Measurements from ENCODE around the gene PDIA5.
A peak's percentile ranks its signal among the peaks of the same experiment; 100 is the strongest.

Gene PDIA5

DNA sequence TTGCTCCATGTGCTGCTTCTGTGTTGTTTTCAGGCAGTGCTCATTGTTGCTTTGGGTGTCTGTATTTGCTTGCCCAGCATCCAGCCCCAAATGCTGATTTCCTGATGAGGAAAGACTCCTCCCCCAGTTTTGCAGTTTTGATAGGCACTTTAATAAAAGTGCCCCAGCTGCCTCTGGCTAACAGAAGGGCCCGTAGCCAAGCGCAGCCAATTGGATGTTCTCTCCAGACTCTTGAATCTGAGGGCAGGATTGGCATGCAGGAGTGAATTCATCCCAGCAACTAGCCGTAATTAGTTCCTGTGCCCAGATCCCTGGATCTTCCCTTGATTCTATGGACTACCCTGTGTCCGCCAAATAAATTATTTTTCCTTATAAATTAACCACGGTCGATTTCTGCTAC lies 24.4 kb upstream of the PDIA5 start:
- DNase-seq = no peak

DNA sequence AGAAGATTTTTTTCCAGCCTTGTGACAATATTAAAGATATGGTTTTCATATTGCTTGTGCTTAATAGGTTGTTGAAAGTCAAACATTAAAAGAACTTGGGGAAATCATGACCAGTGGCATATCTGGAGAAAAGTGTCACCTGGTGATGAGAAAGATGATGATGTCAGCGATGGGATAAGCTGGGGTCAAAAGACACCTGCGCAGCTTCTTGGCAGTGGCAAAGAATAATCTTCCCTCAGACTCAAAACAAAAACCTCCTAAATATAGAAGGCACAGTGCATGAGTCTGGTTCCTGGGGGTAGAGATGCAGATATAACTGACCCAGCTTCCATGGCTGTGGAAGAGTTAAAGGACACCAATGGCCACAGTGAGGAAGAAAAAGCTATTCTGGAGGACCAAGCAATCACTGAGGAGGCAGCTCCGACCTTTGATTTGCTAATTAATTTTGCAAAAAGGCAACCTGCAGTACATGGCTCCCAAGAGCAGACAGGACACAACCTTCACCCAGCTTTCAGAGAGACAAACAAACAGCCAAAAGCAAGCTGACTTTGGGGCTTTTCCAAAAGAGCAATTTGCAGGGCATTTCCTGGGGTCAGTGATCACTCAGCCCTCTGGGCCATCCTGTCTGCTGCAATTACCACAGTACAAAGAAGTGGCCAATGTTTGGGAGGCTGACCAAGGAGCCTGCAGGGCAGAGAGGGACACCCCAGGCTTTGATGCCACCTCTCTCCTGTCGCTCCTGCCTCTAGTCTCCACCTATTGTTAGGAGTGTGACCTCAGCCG lies 21.7 kb upstream of the PDIA5 start:
- DNase-seq = no peak

- DNase-seq = peak; percentile 94
Observed at GRCh38 chr3:123046262-123047061, 20.4 kb upstream of the PDIA5 start.

- DNase-seq = no peak
Observed at GRCh38 chr3:123047062-123047319, 19.8 kb upstream of the PDIA5 start.

GRCh38 chr3:123048480-123049237 lies 18.2 kb upstream of the PDIA5 start:
- no peak for DNase-seq

- DNase-seq = no peak
Observed at GRCh38 chr3:123050666-123051065, 16.2 kb upstream of the PDIA5 start.

DNA sequence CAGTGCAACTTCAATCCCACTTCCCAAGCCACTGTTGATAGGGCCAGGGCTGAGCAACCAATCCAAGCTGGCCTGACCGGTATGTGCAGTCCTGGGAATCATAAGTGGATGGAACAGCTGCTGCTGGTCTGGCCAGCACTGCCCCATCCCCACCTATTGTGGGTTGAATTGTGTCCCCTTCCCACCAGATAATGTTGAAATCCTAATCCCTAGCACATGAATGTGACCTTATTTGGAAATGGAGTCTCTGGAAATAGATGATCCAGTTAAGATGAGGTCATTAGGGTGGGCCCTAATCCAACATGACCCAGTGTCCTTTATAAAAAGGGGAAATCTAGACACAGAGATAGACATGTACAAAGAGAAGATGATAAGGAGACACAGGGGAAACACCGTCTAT lies 13.7 kb upstream of the PDIA5 start:
- DNase-seq = peak; percentile 56

GRCh38 chr3:123054109-123054778 lies 12.6 kb upstream of the PDIA5 start:
- DNase-seq = no peak

- DNase-seq = no peak
Observed at GRCh38 chr3:123054931-123055330, 11.9 kb upstream of the PDIA5 start.

DNA sequence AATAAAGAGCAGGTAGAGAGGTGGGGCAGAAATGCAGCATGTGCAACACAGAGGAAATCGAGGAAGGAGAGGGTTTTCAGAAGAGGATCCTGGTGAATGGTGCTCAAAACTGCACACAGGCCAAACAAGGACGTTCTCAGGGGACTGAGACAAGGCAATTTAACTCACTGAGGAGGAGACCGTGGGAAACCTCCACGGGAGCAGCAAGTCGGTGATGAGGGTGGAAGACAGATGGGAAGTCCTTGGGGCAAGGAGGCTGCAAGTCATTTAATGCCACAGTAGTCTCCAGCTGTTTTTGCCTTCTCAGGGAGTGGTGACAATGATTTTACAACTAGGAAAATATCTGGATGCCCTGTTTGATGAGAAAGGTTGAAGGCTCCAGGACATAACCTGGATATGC lies 11.5 kb upstream of the PDIA5 start:
- DNase-seq = no peak

GRCh38 chr3:123058505-123058904 lies 8.3 kb upstream of the PDIA5 start:
- no peak for DNase-seq

GRCh38 chr3:123060054-123060453 lies 6.8 kb upstream of the PDIA5 start:
- no peak for DNase-seq

DNA sequence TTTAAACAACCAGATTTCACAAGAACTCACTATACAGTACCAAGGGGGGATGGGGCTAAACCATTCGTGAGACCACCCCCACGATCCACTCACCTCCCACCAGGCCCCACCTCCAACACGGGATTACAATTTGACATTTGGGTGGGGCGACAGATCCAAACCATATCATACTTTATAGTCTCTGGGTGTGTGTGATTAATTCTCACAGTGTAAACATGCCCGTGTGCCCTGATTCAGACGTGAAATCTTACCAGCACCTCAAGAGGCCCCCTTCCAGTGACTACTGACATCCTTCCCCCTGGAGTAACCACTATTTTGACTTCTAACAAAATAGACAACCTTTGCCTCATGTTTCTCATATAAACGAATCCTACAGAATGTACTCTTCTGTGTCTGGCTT lies 5.0 kb upstream of the PDIA5 start:
- no peak for DNase-seq

DNA sequence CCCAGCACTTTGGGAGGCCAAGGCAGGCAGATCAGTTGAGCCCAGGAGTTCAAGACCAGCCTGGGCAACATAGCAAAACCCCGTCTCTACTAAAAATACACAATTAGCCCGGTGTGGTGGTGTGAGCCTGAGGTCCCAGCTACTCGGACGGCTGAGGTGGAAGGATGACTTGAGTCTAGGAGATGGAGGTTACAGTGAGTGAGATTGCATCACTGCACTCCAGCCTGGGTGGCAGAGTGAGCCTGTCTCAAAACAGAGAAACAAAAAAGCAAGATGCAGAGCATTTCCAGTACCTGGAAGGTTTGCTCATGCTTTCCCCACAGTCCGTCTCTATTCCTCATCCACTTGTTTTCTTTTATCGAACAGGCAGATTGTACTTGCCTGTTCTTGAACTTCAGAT lies 3.8 kb upstream of the PDIA5 start:
- DNase-seq = no peak

DNA sequence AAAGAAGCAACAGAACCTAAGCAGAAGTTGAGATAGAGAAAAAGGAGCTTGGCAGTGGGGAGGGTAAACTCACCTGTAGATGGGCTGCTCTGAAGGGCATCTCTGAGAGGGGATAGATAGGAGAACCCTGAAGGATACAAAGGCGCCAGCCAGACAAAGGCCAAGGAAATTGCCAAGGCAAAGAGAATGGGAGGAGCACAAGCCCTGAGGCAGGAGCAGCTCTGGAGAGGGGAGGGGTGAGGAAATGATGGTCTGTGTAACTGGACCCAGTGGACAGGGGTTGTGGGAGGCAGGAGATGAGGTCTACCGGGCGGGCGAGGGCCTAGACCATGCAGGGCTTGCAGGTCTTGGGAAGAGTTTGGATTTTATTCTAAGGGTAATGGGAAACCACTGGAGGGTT lies 2.3 kb upstream of the PDIA5 start:
- no peak for DNase-seq

DNA sequence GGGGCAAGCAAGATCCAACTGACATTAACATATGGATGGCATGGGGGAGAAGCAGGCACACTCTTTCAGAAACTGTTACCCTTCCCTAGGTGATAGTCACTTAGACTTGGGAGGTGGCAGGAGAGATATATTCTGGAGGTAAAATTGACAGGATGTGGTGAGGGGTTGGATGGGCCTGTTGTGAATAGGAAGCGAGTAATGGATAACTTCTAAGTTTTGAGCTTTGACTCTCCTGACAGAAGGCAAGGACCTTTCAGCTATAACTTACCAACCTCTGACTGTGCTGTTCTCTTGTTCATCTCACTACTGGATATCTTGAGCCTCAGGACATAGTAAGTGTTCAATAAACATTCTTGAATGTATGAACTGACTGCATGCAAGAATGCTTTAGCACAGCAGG lies 1.9 kb upstream of the PDIA5 start:
- peak; percentile 50 for DNase-seq

- DNase-seq = no peak
Observed at GRCh38 chr3:123066599-123066895, 278 bp upstream of the PDIA5 start.

- DNase-seq = peak; percentile 58
Observed at GRCh38 chr3:123067689-123068600, 1.1 kb downstream of the PDIA5 start.

GRCh38 chr3:123068601-123069381 lies 2.0 kb downstream of the PDIA5 start:
- DNase-seq = no peak

- DNase-seq = no peak
Observed at GRCh38 chr3:123070510-123070909, 3.7 kb downstream of the PDIA5 start.

GRCh38 chr3:123071146-123071545 lies 4.3 kb downstream of the PDIA5 start:
- no peak for DNase-seq

Data from fibroblast of skin of back (primary cell).